Vagina (tissue), 2 donors: Measurements from ENCODE around the gene GMCL2.

Source experiments
- CTCF ChIP-seq, 3 experiments: fragments of 450-650 bp in 2 of 3; fragments of 200-600 bp in 1 of 3; sonication (generic) in 1 of 3; IDR thresholded peaks; one replicate each; pipeline ENCODE4 v1.5.1; 2017 to 2019; ENCODE audit warnings: antibody characterized with exemption in 3 of 3, mild to moderate bottlenecking in 2 of 3, moderate library complexity in 2 of 3
- POLR2A ChIP-seq, 2 donors: fragments of 450-650 bp; IDR thresholded peaks; one replicate each; pipeline ENCODE4 v1.6.1; 2017; ENCODE audit warnings: antibody characterized with exemption in 2 of 2, mild to moderate bottlenecking in 2 of 2, moderate library complexity in 2 of 2
- POLR2AphosphoS5 ChIP-seq, 2 donors: sonication (generic); formaldehyde crosslinking; IDR thresholded peaks; one replicate each; pipeline ENCODE4 v1.9.0; 2017; ENCODE audit warnings: antibody characterized with exemption in 2 of 2, mild to moderate bottlenecking in 2 of 2, low read depth in 1 of 2; ENCODE audit not compliant: insufficient read depth in 1 of 2

- TF ChIP-seq POLR2AphosphoS5 (IDR thresholded peaks at IDR 0.05; ENCODE audit: insufficient read depth in 1 of 2, low read depth in 1 of 2) = no peak
- TF ChIP-seq CTCF (IDR thresholded peaks at IDR 0.05) = no peak
- no peak for TF ChIP-seq POLR2A (IDR thresholded peaks at IDR 0.05)
Measured at GRCh38 chr5:178210073-178210535, 22.9 kb upstream of the GMCL2 start.
